ENCODE results near the gene EIF5A2.

DNA sequence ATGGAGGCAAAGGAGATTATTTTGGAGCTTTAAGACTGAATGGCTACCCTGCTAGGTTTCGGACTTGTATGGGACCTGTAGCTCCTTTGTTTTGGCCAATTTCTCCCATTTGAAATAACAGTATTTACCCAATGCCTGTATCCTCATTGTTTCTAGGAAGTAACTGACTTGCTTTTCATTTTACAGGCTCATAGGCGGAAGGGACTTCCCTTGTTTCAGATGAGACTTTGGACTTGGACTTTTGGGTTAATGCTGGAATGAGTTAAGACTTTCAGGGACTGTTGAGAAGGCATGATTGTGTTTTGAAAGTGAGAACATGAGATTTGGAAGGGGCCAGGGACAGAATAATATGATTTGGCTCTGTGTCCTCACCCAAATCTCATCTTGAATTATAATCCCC lies 10.5 kb downstream of the EIF5A2 start:
- TF ChIP-seq EZH2 (IDR thresholded peaks at IDR 0.05; ENCODE audit: borderline replicate concordance, insufficient read depth, low read depth, low read length, poor library complexity, severe bottlenecking), result no peak
- TF ChIP-seq, protein P1, sequence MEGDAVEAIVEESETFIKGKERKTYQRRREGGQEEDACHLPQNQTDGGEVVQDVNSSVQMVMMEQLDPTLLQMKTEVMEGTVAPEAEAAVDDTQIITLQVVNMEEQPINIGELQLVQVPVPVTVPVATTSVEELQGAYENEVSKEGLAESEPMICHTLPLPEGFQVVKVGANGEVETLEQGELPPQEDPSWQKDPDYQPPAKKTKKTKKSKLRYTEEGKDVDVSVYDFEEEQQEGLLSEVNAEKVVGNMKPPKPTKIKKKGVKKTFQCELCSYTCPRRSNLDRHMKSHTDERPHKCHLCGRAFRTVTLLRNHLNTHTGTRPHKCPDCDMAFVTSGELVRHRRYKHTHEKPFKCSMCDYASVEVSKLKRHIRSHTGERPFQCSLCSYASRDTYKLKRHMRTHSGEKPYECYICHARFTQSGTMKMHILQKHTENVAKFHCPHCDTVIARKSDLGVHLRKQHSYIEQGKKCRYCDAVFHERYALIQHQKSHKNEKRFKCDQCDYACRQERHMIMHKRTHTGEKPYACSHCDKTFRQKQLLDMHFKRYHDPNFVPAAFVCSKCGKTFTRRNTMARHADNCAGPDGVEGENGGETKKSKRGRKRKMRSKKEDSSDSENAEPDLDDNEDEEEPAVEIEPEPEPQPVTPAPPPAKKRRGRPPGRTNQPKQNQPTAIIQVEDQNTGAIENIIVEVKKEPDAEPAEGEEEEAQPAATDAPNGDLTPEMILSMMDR (IDR thresholded peaks at IDR 0.05), result no peak
